Measurements from ENCODE around the gene TLE1.

- TF ChIP-seq CTCF (IDR thresholded peaks at IDR 0.05): no peak
- no peak for TF ChIP-seq EZH2 (IDR thresholded peaks at IDR 0.05; ENCODE audit: borderline replicate concordance, insufficient read depth, low read depth, low read length, poor library complexity, severe bottlenecking)
Observed at GRCh38 chr9:81584099-81584498, 105.2 kb downstream of the TLE1 start.
